Psoas muscle (tissue), 8 donors: Measurements from ENCODE around the gene ACTL7A. TPM values are rescaled to one million over a fixed set of nuclear protein-coding genes. Genes with fewer than 3 reads are reported as not detected.

Experiments used
- ATAC-seq, 4 donors: fragments of 200-7000 bp; cut with Tn5 transposase; one replicate each; pipeline ENCODE4 v1.9.1; 2020; ENCODE audit warnings: moderate library complexity in 3 of 4, mild to moderate bottlenecking in 2 of 4
- DNase-seq, 2 donors: peaks; one replicate each; pipeline ENCODE4 v3.0.0-alpha.2; 2020
- H3K27ac ChIP-seq: fragments of 200-600 bp; one replicate; pipeline ENCODE4 v1.8.0; 2022
- H3K27me3 ChIP-seq, 3 donors: fragments of 200-600 bp in 1 of 3; one replicate each; pipeline versions ENCODE4 v1.6.1 to v1.8.0; 2013 to 2022; ENCODE audit warnings: low read length in 2 of 3, mild to moderate bottlenecking in 2 of 3, moderate library complexity in 1 of 3; ENCODE audit not compliant: insufficient read depth in 3 of 3
- H3K36me3 ChIP-seq, 2 donors: fragments of 200-600 bp in 1 of 2; one replicate each; pipeline versions ENCODE4 v1.6.1 to v1.8.0; 2013 to 2022; ENCODE audit warnings: low read depth in 1 of 2, mild to moderate bottlenecking in 1 of 2, moderate library complexity in 1 of 2; ENCODE audit not compliant: insufficient read depth in 1 of 2
- H3K4me1 ChIP-seq: fragments of 200-600 bp; one replicate; pipeline ENCODE4 v1.8.0; 2022
- H3K4me3 ChIP-seq: fragments of 200-600 bp; one replicate; pipeline ENCODE4 v1.8.0; 2022; ENCODE audit warnings: mild to moderate bottlenecking
- H3K9me3 ChIP-seq: fragments of 200-600 bp; one replicate; pipeline ENCODE4 v1.8.0; 2022
- WGBS, 3 donors: extraction: QIAGEN DNeasy Blood & Tissue Kit; methylation state at CpG; one replicate each; pipeline versions ENCODE4 v1.1.6 to v1.1.7; 2013; 5-methylcytosine and 5-hydroxymethylcytosine counted together
- intact Hi-C, 2 donors: fragments of 100-400 bp; cut with DNase I; formaldehyde crosslinking; loops; one replicate each; pipeline versions ENCODE4 v1.11.0 to v1.14.2; 2022
- long read RNA-seq, 2 donors: library from polyadenylated mRNA; unstranded; transcript quantifications; one replicate each; pipeline ENCODE4 v2.0.0, GENCODE V29; 2021
- polyA plus RNA-seq, 3 donors: library from polyadenylated mRNA; stranded (reverse); fragments of 200-250 nt; gene quantifications; one replicate each; pipeline ENCODE4 v1.2.3, GENCODE V29; 2013
- total RNA-seq, 4 donors: library from RNA; stranded (reverse); fragmentation: NEBNext Ultra II Directional in 2 of 4; extraction: Animal tissue kit (Norgen Biotek cat#: 25700) in 2 of 4; gene quantifications; one replicate each; pipeline versions ENCODE4 v1.2.1 to v1.2.4, GENCODE V29; 2021 to 2023
- TF ChIP-seq, protein P1 (sequence below): fragments of 200-600 bp; IDR thresholded peaks from one replicate; pipeline ENCODE4 v1.8.0; 2022; ENCODE audit warnings: antibody characterized with exemption
- donor health status: healthy with polysubstance abuse.
- donor health status: DM: no; HTN: no; CAD: no; lungs with moderate emphysema.
- donor health status: Bipolar disorder and iron deficiency.
- donor health status: healthy.
- donor health status: DM: yes; HTN: yes; CAD: no.
- donor health status: DM: no; HTN: no; CAD: no.
- donor health status: DM: no; HTN: no; CAD: no.
- donor health status: DM: yes; HTN: yes; CAD: no.

ACTL7A gene, protein sequence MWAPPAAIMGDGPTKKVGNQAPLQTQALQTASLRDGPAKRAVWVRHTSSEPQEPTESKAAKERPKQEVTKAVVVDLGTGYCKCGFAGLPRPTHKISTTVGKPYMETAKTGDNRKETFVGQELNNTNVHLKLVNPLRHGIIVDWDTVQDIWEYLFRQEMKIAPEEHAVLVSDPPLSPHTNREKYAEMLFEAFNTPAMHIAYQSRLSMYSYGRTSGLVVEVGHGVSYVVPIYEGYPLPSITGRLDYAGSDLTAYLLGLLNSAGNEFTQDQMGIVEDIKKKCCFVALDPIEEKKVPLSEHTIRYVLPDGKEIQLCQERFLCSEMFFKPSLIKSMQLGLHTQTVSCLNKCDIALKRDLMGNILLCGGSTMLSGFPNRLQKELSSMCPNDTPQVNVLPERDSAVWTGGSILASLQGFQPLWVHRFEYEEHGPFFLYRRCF
- total RNA-seq (not detected), polyA plus RNA-seq (not detected)
- long read RNA-seq, donor 1 = 0 reads
- long read RNA-seq, donor 2 = 0 reads

DNA sequence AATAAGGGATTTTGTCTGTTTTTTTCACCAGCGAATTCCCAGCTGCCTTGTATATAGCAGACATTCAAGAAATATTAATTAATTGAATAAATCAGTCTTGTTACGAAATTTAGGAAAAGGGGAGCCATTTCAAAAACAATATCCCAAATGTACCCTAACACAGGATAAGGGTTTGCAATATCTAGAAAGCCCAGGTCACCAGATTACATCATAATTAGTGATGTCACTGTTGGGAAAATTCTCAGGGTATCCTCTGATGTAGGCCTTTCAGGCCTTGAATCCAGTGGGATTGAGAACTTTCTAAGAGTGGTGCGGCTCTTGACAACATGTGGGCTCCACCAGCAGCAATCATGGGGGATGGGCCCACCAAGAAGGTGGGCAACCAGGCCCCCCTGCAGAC lies at the start of gene ACTL7A:
Gene ACTL7A, plus strand, starts transcription at position 270 of the 400 bp plus-strand sequence. Its CDS starts 57 bp downstream, at position 327.
- ATAC-seq (no peak), DNase-seq (no peak)
- intact Hi-C loops = no loop called here
- H3K36me3 ChIP-seq = no peaks in the 10 kb centered on the region
- TF ChIP-seq, protein P1, sequence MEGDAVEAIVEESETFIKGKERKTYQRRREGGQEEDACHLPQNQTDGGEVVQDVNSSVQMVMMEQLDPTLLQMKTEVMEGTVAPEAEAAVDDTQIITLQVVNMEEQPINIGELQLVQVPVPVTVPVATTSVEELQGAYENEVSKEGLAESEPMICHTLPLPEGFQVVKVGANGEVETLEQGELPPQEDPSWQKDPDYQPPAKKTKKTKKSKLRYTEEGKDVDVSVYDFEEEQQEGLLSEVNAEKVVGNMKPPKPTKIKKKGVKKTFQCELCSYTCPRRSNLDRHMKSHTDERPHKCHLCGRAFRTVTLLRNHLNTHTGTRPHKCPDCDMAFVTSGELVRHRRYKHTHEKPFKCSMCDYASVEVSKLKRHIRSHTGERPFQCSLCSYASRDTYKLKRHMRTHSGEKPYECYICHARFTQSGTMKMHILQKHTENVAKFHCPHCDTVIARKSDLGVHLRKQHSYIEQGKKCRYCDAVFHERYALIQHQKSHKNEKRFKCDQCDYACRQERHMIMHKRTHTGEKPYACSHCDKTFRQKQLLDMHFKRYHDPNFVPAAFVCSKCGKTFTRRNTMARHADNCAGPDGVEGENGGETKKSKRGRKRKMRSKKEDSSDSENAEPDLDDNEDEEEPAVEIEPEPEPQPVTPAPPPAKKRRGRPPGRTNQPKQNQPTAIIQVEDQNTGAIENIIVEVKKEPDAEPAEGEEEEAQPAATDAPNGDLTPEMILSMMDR = no peak
- H3K4me3 ChIP-seq = no peak within 1 kb of the TSS
- no peaks in the 10 kb centered on the region for H3K4me1 ChIP-seq
- no peaks in the 10 kb centered on the region for H3K9me3 ChIP-seq
- WGBS, 3 donors = 95 to 98% (median 96%) methylated on average over 3 of the region's 3 CpGs
- H3K27ac ChIP-seq = no peak within 1 kb of the TSS
- no peaks in the 10 kb centered on the region for H3K27me3 ChIP-seq

DNA sequence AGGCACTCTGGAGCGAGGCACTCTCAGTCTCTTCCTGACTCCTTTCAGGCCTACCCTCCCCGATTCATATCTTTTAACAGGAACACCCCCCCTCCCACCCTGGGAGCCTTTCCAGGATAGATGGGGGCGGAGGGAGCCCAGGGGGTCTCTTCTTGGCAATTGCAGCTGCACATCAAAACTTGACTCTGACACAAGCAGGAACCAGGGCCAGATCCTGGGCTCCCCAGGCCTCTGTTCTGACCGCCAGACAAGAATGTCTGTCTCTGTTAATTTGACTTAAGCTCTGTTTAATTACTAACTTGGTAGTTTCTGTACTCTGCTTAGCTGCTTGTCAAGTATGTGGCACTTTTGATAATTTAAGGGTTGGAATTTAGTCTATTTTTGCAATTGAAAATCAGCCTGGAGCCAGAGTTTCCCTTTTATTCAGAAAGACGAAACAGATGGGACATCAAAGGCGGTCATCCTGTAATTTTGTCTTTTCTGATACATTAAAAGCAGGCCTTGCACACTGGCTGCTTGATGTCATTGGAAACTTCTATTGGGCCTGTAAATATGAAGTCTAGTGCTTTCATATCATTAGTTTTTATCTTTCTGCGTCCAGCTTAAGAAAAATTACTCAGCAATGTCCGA lies 49.6 kb upstream of the ACTL7A start:
- WGBS, 3 donors = 81 to 92% (median 88%) methylated on average over 8 of the region's 8 CpGs
- no peak for DNase-seq
- TF ChIP-seq, protein P1 = no peak
- Histone ChIP-seq H3K4me3 (no peak overlapping the region), H3K9me3 (no peaks in the 10 kb centered on the region), H3K27me3 (no peaks in the 10 kb centered on the region), H3K4me1 (no peaks in the 10 kb centered on the region), H3K36me3 (no peaks in the 10 kb centered on the region), H3K27ac (no peak overlapping the region)
- no peak for ATAC-seq
- intact Hi-C loops = no loop called here

DNA sequence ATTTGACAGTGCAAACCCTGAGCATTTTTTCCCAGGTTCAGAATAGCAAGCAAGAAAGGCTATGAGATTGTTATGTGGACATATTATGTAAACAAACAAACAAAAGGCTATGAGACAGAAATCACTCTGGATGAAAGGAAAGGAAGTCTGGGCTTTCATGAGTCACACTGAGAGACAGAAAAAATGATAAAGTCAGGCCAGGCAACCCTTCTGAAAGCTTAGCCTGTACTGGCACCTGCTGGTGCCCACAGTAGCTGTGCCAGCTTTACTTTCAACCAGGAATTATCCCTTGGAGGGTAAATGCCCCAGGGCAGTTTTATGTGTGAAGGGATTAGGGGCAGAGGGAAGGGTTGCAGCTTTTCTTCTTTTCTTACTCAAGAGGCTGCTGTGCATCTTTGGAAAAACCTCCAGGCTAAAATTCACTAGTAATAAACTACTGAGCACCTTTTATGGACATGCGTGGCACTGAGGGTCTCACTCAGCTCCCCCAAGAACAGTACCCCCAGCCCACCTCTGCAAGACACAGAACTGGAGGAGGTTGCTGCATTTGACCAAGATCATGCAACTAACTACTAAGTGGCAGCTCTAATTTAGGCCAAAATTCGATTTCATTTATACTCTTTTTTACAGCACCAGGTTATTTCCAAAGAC lies 48.0 kb upstream of the ACTL7A start:
- TF ChIP-seq, protein P1 = peak; percentile 52
- ATAC-seq (peak; percentile 61 to 76 (median 72)), DNase-seq (no peak)
- Histone ChIP-seq H3K27ac (no peak overlapping the region), H3K4me1 (no peaks in the 10 kb centered on the region), H3K4me3 (no peak overlapping the region), H3K27me3 (no peaks in the 10 kb centered on the region), H3K36me3 (no peaks in the 10 kb centered on the region), H3K9me3 (no peaks in the 10 kb centered on the region)
- intact Hi-C loops = no loop called here
- 89 to 95% (median 95%) methylated on average over 2 of the region's 2 CpGs for WGBS, 3 donors

- WGBS, 3 donors = 85 to 91% (median 91%) methylated on average over 3 of the region's 3 CpGs
- ATAC-seq = no peak
- H3K36me3 ChIP-seq = no peaks in the 10 kb centered on the region
Measured at GRCh38 chr9:108815156-108815555, 46.9 kb upstream of the ACTL7A start.

More at GRCh38 chr9:108815156-108815555, 46.9 kb upstream of the ACTL7A start:
- Histone ChIP-seq H3K27me3 (no peaks in the 10 kb centered on the region), H3K4me3 (no peak overlapping the region), H3K9me3 (no peaks in the 10 kb centered on the region), H3K27ac (no peak overlapping the region), H3K4me1 (no peaks in the 10 kb centered on the region)
- no peak for DNase-seq
- intact Hi-C loops = no loop called here
- TF ChIP-seq, protein P1 = no peak
